CD4-positive, alpha-beta T cell treated with Interleukin-21 for 1 hour (primary cell): Measurements from ENCODE around the gene SRPK1.
A peak's percentile ranks its signal among the peaks of the same experiment; 100 is the strongest.

Experiments used
- DNase-seq: peaks from one replicate; pipeline ENCODE4 v3.0.0-alpha.2; 2020

SRPK1 gene

GRCh38 chr6:35810971-35811698 lies 109.8 kb downstream of the SRPK1 start:
- DNase-seq: no peak

- no peak for DNase-seq
Observed at GRCh38 chr6:35809809-35810208, 111.1 kb downstream of the SRPK1 start.

DNA sequence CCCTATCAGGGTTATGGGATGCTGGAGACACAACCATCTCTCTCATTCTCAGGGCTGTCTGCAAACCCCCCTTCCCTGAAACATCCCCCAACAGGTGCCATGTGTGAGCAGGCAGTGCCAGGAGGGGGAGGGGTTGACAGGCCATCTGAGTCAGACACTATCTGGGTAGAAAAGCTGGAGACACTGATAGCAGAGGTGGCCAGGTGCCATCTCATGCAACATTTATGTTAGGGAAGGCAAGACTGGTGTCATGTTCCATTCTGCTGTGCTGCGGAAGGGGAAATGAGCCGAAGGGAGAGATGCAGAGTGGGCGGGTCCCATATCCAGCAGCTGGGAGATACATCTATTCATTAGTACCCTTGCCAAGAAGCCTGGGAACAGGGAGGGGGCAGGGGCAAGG lies 112.2 kb downstream of the SRPK1 start:
- no peak for DNase-seq

DNA sequence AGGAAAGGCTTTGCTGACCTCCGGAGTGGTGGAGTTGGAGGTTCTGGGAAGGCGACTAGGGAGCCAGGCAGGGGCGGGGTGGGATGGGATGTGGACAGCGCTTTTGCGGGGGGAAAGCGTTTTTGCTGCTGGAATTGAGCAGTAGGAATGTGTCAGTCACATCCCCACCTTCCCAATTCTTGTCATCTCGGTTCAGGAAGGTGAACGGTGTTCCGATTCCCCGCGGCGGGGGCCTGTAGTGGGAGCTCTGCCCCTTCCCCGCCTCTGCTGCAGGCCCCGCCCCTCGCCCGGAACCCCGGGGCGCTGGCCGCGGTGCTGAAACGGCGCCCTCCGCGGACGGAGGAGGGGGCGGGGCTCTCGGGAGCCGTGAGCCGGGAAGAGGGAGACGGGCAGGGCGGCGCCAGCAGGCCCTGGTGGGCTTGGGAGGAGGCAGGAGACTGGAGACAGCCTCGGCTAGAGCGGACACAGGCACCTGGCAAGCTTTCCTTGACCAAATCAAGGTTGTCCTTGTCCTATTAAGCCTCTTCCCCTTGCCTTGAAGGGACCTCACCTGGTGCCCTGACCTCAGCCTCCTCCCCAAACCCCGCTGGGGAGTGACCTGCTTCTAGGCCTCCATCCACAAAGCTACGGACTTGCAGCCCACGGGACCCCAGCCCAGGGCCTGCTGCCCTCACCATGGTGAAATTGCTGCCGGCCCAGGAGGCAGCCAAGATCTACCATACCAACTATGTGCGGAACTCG lies 115.7 kb downstream of the SRPK1 start, which contains the start of gene LHFPL5:
Gene LHFPL5 (plus strand): TSS at position 357 of the 741 bp plus-strand sequence. CDS start 319 bp downstream, at position 676.
- peak; percentile 34 for DNase-seq

DNA sequence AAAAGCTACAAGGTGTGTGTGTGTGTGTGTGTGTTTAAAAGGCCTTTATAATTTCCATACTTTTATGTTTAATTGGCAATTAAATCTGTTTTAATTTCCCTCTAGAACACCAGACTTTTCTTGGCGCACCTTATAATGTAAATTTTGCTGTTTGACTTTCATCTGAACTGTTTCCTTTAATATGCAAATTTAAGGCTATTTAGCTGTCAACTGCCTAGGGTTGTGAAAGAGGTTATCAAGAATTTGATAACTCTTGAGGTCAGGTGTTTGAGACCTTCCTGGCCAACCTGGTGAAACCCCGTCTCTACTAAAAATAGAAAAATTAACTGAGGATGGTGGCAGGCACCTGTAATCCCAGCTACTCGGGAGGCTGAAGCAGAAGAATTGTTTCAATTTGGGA lies 119.8 kb downstream of the SRPK1 start:
- no peak for DNase-seq

DNA sequence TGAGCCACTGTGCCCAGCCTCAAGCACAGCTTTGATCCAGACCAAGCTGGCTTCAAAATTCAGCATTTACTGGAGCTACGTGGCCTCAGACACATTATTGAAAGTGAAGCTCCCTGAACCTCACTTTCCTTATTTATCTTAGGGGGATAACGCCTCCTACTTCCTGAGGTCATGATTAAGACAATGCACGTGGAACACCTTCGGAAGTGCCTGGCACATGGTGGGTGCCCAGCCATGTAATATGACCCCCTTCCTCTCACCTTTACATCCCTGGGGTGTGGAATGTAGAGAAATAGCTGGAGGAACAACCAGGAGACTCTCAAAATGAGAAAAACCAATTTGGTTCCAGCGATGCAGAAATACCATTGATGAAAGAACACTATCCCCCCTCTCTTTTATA lies 122.2 kb downstream of the SRPK1 start:
- DNase-seq: no peak

DNA sequence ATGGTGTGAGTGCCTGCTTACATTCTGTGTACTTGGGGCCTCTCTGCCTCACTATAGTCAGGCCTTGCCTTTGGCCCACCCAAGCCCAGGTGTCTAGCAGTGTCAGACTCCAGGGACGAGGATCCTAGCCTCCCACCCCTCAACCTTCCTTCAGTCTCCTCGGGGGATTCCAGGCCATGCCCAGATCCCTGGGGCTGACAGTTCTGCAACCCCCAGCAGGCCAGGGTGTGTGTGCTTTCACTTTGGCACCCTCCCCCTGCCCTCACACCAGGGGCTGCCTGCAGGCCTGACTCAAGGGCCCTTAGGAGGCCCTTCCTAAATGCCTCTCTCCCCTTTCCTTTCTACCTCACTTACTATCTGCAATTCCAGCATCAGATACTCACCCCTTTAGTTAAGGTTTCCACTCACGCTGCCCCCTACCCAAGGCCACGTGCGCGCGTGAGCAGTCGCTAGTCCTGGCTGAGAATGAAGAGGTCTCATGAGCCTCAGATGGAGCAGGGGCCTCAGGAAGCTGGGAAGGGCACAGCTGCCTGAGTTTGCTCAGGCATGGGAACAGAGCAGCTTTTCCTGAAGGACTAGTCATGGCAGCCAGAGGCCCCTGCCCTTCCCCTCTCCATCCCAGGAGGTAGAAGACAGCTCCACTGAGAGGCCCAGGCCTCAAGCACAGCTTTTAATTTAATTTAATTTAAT lies 122.9 kb downstream of the SRPK1 start:
- DNase-seq: no peak

DNA sequence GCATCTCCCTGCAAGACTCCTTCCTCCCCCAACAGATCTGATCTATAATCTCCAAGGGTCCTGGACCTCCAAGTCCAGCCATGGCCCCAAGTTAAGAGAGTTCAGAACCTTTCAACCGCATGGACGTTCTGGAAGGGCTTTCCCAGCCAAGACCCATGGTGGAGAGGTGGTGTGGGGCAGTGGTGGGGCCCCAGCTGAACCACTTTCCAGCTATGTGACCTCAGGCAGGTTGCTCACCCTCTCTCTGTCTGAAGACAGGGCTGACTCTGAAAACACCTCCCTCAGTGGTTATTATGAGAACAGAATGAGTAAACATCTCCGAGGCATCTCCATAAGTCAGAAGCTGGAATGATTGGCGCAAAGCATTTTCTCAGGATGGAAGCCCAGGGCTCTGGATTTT lies 124.7 kb downstream of the SRPK1 start:
- DNase-seq: no peak

GRCh38 chr6:35795453-35796071 lies 125.3 kb downstream of the SRPK1 start:
- DNase-seq: no peak

GRCh38 chr6:35794536-35795452 lies 126.1 kb downstream of the SRPK1 start:
- no peak for DNase-seq

DNA sequence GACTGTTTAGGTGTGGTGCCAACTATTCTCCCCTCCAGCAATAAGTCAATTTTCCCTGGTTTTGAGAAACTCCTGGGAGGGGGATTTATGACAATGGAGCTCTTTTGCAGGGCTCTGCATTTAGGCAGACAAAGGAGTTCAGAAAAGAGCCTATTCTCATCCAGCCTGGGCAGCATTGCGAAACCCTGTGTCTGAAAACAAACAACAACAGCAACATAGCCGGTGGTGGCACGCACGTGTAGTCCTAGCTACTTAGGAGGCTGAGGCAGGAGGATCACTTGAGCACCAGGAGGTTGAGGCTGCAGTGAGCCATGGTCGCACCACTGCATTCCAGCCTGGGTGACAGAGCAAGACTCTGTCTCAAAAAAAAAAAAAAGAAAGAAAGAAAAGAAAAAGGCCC lies 130.2 kb downstream of the SRPK1 start:
- DNase-seq: no peak

DNA sequence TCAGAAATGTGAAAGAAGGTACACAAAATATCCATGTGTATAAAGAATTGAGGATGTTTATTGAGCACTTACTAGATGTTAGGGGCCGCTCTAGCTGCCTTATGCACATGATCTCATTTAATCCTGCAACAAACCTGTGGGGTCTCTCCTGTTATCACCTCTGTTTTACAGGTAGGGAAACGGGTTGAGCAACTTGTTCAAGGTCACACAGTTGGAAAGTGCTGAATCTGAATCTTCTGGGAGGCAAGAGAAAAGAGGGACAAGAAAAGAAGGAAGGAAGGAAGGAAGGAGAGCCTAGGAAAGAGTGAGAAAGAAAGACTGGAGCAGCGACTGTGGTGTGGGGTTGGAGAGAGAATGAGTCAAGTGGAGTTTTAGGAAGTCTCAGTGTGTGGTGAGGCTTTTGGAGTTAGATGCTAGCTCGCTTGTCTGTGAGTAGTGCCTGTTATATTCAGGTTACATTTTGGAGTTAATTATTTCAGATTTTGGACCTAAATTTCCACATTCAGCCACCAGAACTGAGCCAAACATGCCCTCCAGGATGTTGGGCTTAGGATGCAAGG lies 132.4 kb downstream of the SRPK1 start:
- no peak for DNase-seq

DNA sequence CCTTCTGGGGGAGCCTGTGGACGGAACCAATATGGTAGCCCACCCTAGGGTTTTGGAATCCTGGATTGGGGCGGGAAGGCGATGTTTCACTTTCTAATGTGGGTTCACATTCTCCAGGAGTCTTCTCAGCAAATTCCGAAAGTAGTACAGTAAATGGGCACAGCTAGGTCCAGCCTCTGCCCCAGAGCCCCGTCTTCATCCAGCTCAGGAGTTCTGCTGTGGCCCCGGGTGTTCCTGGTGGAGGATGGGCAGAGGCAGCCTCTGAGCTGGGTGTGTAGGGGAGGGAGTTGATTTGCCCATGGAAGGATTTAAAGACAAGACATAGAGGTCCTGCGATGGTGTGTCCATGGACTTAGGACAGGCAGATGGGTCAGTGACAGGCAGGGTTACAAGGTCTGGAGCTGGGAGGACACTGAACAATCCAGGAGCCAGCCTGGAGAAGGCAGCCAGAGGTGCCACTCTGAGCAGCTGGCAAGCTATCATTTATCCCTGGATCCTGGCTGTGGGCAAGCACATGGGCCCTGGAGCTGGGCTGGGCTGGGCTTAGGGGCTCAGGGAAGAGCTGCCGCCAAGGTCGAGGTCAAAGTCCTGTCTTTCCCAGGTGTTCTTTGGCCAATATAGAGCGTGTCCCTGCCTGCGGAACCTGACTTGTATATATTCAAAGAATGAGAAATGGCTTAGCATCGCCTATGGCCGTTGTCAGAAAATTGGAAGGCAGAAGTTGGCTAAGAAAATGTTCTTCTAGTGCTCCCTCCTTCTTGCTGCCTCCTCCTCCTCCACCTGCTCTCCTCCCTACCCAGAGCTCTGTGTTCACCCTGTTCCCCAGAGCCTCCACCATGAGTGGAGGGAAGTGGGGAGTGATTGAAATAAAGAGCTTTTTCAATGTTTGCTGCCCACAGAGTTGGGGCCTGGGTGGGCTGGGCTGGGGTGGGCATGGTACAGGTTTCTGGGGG lies 133.4 kb downstream of the SRPK1 start:
- no peak for DNase-seq

GRCh38 chr6:35786810-35787209 lies 134.1 kb downstream of the SRPK1 start:
- DNase-seq: no peak

GRCh38 chr6:35786272-35786671 lies 134.6 kb downstream of the SRPK1 start:
- no peak for DNase-seq

- DNase-seq: no peak
Observed at GRCh38 chr6:35784200-35784599, 136.7 kb downstream of the SRPK1 start.
